GM20000 (cell line): ENCODE measurements around the gene RBP5.

Experiments
- DNase-seq: peaks from one replicate; pipeline ENCODE4 v3.0.0; 2012; ENCODE audit warnings: low spot score
- TF ChIP-seq, protein P1 (sequence below): IDR thresholded peaks from 2 replicates; pipeline ENCODE4 v1.5.1; 2012; ENCODE audit warnings: mild to moderate bottlenecking, control low read depth; ENCODE audit errors: extremely low read depth, missing control alignments

Gene RBP5

DNA sequence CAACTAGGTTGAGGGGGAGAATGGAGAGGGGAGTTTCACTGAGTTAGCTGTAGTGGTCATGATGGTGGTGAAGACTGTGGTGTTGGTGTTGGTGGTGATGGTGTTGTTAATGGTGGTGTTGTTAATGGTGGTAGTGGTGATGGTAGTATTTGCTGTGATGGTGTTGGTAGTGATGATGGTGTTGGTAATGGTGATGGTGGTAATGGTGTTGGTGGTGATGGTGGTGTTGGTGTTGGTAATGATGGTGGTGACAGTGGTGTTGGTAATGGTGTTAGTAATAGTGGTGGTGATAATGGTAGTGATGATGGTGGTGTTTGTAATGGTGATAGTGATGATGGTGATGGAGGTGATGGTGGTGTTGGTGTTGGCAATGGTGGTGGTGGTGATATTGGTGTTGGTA, 45.6 kb downstream of the RBP5 start:
- TF ChIP-seq, protein P1, sequence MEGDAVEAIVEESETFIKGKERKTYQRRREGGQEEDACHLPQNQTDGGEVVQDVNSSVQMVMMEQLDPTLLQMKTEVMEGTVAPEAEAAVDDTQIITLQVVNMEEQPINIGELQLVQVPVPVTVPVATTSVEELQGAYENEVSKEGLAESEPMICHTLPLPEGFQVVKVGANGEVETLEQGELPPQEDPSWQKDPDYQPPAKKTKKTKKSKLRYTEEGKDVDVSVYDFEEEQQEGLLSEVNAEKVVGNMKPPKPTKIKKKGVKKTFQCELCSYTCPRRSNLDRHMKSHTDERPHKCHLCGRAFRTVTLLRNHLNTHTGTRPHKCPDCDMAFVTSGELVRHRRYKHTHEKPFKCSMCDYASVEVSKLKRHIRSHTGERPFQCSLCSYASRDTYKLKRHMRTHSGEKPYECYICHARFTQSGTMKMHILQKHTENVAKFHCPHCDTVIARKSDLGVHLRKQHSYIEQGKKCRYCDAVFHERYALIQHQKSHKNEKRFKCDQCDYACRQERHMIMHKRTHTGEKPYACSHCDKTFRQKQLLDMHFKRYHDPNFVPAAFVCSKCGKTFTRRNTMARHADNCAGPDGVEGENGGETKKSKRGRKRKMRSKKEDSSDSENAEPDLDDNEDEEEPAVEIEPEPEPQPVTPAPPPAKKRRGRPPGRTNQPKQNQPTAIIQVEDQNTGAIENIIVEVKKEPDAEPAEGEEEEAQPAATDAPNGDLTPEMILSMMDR = no peak
- no peak for DNase-seq

DNA sequence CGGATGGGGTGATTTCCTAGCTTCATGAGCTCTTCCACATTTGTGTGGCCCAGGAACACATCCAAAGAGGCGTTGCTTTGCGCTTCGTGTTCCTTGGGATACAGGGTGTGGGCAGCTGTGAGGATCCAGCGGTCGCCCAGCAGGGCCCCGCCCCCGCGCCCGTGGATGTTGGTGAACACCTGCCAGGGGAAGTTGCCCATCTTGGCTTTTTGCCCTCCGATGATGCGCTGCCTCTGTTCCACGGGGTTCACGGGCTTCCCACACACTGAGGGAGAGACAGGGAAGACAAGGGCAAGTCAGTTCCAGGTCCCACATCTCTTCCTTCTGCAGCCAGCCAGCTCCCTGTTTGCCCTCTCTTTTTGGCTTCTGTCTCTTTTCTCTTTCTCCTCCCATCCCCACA, 47.7 kb downstream of the RBP5 start:
- TF ChIP-seq, protein P1 = no peak
- DNase-seq = no peak

DNA sequence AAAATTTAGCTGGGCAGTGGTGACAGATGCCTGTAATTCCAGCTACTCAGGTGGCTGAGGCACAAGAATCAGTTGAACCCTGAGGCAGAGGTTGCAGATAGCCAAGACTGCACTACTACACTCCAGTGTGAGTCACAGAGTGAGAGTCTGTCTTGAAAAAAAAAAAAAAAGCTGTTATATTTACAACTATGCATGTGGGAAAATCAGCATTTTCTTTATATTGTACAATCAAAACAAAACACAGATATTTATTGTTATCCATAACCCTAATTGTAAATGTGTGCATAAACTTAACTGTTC, 48.9 kb downstream of the RBP5 start:
- TF ChIP-seq, protein P1 = no peak
- no peak for DNase-seq

DNA sequence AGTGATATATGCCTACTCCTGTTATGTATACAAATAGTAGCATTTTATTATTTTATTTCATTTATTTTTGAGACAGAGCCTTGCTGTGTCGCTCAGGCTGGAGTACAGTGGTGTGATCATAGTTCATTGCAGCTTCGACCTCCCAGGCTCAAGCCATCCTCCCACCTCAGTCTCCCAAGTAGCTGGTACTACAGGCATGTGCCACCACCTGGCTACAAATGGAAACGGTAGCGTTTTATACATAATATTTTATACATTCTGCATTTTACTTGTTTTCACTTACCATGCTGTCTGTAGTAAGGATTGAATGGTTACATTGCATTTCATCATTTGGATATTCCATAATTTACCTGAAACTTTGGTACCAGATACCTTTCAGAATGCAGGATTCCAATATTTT, 50.5 kb downstream of the RBP5 start:
- DNase-seq = no peak
- TF ChIP-seq, protein P1 = no peak

DNA sequence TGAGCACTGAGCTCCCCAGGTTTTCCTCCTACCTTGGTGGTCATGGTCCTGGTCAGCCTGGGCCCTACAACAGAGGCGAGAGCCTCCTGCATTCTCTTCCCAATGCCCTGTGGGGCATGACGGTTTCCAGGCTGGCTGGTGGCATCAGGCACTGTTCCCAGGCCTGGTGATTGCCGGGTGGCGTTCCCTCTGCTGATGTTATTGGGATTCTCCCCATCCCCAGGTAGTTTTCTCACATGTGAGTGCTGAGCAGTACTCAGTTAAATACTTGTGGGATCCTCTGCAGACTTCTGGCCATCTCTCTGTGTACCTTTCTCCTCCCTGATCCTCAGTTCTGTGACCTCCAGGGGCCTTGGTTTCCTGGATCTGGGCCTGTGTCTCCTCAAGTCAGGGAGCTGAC, 52.2 kb downstream of the RBP5 start:
- TF ChIP-seq, protein P1 = no peak
- DNase-seq = no peak

DNA sequence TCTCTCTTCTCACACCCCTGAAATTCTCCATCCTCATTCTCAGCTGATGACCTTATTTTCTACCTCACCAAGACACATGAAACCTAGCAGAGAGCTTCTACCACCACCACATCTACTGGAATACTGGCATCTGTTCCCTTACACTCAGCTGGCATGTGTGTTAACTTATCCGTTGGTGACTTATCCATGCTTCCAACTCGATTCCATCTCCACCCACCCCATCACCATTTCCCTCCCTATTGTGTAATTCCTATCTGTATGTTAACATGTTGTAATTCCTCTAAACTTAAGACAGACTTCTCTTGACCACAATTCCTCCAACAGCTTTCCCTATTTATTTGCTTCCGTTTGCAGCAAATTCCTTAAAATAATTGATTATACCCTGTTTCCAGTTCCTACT, 52.8 kb downstream of the RBP5 start:
- TF ChIP-seq, protein P1 = no peak
- no peak for DNase-seq

DNA sequence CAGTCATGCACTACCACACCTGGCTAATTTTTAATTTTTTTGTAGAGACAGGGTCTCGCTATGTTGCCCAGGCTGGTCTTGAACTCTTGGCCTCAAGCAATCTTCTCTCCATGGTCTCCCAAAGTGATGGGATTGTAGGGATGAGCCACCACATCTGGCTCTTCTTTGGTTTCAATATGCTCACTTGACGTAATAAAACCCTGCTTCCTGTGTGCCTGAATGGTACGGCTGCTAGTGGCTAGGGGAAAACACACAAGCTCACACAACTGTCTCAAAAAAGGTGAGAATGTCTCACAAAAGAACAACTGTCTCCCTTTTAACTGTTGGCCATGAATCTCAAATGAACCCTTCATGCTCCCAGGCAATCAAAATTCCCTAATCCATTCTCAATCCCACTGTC, 53.2 kb downstream of the RBP5 start:
- TF ChIP-seq, protein P1 = no peak
- peak; percentile 28 for DNase-seq
